Effector CD4-positive, alpha-beta T cell (primary cell): ENCODE data around the gene DUSP18.
"Not testable (repeated sequence)": the region's sequence is repeated elsewhere in the genome, so short reads cannot be mapped to it uniquely, and the experiment has no call there.

Source experiments
- DNase-seq: peaks from one replicate; pipeline ENCODE4 v3.0.0-alpha.2; 2020
- total RNA-seq: gene quantifications from one replicate; lab custom pipeline; 2026; lab: John Stamatoyannopoulos, UW

Gene DUSP18
- total RNA-seq = 11.6 reads per million, percentile 35 among the genes with 10 or more reads in this experiment

DNA sequence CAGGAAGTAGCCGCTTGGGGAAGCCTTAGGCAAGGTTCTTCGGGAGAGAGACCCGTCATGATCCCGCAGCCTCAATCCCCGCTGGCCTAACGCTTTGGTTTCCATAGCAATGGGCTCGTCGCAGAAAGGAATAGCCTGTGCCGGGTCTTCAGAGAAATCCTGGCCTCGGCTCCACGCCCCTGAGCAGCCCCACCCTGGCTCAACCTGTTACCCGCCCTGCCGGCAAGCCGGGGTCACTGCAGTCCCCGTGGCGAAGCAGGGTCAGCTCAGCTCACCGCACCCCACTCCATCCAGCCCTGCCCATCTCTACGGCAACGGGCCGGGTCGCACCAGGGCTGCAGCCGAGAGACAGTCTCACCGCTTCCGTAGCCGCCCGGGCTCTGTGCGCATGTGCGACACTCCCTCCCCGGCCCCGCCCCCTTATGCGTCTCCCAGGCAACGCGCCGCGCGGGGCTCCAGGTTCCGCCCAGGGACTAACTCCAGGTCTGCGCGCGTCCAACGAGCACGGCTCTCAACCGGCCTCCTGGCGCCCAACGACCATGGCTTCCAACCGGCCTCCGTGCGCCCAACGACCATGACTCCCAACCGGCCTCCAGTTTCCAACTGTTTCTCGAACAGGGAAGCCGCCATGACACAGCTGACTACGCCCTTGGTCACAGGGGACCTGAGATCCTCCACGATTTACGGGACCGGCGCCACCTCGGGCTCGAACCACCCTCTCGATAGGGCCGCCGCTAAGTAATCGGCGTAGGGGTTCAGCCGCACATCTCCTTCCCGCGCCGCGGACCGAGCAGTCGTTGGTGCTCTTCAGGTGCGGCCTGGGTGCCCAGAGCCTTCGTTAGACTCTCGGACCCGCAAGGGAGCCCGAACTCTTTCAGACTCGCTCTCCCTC is at the start of gene DUSP18:
Gene DUSP18, minus strand, starts transcription at position 382 of the 892 bp plus-strand sequence. CDS start 3,872 bp downstream, outside the sequence.
- peak; percentile 92 for DNase-seq

DNA sequence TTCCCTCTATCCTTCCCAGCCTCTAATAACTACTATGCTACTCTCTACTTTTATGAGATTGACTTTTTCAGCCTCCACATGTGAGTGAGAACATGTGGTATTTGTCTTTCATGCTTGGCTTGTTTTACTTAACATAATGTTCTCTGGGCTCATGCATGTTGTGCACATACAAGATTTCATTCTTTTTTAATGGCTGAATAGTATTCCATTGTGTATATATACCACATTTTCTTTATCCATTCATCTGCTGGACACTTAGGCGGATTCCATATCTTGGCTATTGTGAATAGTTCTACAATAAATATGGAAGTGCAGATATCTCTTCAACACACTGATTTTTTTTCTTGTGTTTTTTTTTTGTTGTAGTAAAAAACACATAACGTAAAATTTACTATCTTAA is 46.4 kb upstream of the DUSP18 start:
- no peak for DNase-seq

DNA sequence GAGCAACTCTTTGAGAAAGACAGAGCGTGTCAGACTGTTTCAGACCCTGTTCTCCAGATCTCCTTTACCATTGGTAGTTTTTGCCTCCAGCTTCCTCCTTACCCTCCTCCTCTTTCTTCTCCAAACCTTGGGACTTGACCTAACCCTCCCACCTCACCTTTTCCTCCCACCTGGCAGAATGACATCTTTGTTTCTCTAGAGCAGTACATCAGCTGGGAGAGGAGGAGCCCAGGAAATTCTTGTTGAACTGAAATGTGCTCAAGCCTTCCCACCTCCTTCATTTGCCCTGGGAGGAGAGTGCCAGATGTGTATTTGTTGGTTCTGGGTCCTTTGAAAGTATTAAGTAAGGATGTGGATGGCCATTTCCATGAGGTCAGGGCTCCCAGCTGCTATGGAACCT is 44.4 kb upstream of the DUSP18 start:
- DNase-seq = no peak

DNA sequence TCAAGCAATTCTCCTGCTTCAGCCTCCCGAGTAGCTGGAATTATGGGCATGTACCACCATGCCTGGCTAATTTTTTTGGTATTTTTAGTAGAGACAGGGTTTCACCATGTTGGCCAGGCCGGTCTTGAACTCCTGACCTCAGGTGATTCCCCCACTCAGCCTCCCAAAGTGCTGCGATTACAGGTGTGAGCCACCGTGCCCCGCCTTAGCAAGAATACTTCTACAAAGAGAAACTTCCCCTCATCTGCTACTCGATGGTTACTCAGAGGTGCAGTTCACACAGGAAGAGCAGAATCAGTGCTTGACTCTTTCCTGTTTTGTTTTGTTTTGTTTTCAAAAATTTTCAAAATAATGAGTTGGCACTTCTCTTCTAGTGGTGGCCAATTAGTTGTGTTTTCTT is 42.3 kb upstream of the DUSP18 start:
- not testable (repeated sequence) for DNase-seq

DNA sequence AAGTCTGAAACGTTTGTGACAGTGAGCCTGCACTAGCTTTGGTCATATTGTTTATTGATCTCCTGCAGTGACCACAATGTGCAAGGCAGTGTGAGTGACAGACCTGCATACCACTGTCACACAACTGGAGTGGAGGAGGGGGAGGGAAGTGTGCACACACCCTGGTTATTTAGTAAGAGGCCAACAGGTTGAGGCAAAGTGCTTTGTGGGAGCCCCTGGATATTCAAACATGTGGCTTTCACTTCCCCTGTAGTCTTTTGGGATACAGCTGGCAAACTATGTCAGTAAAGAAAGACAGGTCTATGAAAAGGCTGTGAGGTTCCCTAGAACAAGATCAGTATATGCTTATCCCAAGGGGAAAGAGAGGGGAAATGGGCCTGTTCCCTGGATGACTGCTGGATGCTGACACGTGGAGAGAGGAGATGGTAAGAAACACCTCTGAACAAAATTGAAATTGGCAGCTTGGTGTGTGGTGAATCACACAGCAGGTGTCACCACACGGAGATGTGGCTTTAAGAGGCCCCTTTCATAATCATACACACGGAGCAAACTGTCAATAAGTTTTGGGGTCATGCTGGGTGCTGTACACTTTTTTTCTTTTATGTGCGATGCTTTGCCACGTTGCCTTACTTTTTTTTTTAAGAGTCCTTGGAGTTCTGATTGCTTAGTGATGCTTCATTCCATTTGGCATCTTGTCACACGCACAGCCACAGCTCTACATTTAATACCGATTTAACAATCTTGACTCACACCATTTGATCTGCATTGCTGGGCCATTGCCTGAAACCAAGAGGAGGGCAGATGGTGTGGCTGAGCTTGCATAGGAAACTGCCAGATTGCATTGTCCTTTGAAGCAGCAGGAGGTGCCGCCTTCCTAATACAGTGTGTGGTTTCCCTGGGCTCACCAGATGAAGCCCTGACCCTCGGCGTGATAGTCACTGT is 38.3 kb upstream of the DUSP18 start:
- DNase-seq = no peak

DNA sequence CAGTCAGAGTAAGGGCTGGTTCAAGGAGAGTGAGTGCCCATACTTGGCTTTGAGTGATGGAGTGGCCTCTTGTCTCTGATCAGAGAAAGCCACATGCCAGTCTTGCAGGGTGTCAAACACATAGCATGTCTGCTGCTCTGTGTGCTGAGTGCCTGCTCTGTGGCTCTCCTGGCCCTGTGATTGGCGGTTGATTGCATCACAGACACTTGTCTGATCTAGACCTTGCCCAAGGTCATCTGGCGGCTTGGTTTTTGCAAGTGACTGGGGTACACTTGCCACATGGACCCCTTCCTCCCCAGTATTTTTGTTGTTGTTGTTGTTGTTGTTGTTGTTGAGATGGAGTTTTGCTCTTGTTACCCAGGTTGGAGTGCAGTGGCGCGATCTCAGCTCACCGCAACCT is 37.3 kb upstream of the DUSP18 start:
- DNase-seq = no peak

DNA sequence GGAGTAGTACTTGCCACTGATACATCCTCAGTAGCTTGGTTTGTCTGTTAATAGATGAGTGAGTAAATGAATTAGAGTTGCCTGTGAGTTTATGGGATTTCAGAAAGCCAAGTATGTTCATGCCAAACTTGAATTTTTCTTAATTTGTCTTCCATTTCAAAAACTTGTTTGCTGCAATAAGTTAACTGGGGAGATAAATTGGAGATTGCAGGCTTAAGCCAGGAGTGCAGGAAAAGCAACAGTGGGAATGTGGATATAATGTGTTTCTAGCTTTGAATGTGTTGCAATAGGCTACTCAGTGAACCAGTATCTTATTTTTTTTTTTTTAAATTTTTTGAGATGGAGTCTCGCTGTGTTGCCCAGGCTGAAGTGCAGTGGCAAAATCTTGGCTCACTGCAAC is 35.2 kb upstream of the DUSP18 start:
- no peak for DNase-seq

- DNase-seq = no peak
Measured at GRCh38 chr22:30701872-30702271, 34.2 kb upstream of the DUSP18 start.

DNA sequence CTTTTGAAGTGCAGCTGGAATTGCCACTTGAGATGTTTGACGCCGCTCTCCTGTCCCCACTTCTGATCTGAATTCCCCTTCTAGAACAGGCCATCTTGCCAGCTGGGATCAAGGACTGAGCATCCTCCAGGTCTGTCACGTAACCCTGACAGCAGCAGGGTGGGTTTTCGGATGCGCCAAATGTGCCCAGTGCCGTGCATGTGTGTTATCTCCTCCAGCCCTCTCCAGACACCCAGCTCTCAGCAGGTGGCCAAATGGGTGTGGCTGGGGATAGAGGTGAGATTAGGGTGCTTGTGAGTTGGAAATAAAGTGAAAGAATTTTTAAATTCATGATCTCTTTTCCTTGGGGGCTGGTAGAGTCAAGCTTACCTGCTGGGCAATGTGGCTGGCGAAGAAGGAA is 30.3 kb upstream of the DUSP18 start:
- no peak for DNase-seq

DNA sequence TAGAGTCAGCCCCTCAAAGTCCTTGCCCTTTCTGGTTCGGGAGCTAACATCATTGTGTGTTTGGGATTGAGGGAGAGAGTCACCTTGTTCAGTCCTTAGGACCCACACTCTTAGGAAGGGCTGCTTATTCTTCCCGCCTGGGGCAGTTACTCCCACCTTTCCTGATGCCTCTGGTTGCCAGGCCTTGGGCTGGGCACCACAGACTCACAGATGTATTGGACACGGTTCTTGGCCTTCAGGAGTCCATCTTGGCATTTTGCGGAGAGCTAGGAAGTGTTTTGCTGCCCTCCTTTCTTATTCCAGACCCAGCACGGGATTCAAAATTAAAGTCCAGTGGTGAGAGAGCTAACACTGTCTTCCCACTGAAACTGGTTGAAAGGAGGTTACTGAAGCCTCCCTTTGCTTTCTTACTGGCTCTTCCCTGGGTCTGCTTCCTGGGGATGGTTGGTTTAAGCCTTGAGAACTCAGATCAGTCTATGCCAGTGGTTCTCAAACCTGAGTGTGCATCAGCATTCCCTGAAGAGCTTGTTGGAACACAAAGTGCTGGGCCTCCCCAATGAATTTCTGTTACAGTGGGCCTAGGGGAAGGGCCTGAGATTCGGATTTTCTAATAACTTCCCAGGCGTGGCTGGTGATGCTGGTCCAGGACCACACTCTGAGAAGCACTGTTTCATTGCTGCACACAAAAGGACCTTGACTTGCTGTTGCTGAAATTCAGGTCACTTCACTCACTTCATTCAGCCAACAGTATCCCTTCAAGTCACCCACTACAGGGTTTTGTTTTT is 28.4 kb upstream of the DUSP18 start:
- DNase-seq = no peak

DNA sequence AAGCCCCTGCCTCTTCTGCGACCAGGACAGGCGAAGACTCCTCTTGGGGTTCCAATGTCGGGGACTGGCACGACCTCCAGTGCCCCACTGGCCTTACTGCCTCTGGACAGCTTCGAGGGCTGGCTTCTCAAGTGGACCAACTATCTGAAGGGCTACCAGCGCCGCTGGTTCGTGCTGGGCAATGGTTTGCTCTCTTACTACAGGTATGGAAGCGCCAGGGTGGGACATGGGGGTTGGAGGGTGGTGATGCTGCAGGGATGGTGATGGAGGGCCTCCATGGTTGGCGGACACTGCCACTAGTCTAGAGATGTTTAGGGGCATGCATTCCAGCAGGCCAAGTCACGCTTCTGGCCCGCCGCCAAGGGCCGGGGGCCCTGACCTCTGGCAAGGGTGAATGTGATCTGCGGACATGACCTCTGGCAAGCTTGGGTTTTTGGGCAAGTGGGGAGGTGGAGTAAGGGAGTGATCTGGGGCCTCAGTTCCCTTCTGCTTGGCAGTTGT is 27.7 kb upstream of the DUSP18 start:
- DNase-seq = no peak

- DNase-seq = no peak
Measured at GRCh38 chr22:30694640-30695350, 27.1 kb upstream of the DUSP18 start, which contains the start of gene OSBP2. Gene OSBP2 (plus strand): TSS chr22:30694874. CDS start chr22:30694910, 36 bp downstream.

DNA sequence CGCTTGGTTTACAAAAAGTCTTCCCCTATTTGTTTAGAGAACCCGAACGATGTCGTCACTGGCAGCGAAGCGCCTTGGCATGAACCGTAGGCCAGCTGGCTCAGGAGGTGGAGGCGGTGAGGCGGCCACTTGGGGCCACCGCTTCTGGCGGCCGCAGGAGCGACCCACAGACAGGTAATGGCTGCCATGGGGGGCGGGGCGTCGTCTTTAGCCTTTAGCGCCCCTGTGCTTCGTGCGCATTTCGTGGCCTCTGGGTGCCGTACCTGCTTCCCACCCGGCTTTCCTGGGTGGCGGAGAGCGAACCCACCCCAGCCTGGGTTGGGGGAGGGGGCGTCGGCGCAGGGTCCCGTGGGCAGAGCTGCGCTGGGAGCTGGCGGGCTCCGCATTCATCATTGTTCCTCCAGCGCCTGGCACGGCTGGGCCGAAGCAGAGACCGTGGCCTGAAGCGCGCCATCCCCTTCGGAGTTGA is 26.5 kb upstream of the DUSP18 start:
- peak; percentile 19 for DNase-seq

DNA sequence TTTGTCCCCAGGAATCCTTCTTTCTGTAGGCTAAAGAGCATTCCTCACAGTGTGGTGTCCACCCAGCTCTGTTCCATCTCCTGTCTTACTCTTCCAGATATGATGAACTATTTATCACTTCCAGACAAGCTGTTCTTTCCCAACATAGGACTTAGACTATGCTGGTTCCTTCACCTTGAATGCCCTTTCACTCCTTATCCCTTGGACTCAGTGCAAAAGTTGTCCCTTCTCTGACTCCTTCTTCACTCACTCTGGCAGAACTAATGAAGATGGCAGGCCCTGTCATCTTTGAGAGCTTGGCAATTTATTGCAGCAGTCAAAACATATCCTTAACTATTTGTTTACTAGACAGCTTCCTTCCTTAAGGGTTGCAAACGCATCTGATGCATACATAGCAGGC is 23.5 kb upstream of the DUSP18 start:
- no peak for DNase-seq

DNA sequence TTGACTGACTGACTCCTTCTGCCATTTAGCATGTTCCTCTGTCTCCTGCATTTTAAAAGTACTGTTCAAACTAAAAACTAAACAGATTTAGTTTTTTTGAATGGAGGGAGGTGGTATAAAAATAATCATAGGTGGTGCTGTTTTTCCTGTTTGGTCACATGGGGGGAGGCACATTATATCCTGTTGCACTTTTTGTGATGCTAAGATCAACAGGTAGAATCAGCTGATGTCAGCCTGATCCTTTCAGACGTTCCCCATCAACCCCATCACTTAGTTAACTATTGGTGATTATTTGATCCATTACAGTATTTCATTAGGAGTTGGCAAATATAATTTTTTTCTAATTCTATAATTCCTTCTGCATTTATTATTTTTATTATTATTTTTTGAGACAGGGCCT is 21.9 kb upstream of the DUSP18 start:
- DNase-seq = no peak

GRCh38 chr22:30687358-30687757 is 19.7 kb upstream of the DUSP18 start:
- DNase-seq = no peak

DNA sequence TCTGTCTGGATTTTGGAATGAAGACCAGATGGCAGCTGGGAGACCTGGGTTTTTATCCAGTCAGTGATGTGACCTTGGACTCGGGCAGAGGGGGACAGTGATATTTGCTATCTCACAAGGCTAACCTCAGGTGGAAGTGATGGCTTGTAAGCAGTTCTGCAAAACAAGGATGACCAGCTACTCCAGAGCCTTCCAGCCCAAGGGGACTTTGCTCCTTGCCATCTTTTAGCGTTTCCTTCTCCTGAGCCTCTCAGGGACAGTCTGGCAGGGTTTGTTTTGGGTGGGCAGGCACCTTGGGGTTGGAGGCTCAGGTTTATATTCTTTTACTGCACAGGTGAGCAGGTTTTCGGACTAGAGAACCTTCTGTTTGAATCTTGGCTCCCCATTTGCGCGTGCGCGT is 17.5 kb upstream of the DUSP18 start:
- no peak for DNase-seq

DNA sequence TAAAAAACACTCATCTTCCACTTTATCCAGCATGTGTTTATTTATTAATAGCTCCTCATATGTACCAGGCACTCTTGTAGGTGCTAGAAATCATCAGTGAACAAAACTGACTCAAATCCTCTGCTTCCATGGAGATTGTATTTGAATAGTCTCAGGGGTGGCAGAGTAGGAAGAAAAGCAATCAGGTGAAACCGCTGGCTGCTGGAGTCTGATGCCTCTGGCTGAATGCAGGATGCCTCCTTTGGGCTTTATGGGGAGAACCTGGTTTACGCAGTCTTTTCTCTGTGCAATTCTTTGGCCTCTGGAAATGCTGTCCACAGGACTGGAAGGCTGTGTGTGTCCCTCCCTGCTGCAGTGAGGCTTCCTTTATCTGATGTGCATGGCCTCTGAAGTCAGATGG is 14.2 kb upstream of the DUSP18 start:
- no peak for DNase-seq

- no peak for DNase-seq
Measured at GRCh38 chr22:30680991-30681770, 13.5 kb upstream of the DUSP18 start.

DNA sequence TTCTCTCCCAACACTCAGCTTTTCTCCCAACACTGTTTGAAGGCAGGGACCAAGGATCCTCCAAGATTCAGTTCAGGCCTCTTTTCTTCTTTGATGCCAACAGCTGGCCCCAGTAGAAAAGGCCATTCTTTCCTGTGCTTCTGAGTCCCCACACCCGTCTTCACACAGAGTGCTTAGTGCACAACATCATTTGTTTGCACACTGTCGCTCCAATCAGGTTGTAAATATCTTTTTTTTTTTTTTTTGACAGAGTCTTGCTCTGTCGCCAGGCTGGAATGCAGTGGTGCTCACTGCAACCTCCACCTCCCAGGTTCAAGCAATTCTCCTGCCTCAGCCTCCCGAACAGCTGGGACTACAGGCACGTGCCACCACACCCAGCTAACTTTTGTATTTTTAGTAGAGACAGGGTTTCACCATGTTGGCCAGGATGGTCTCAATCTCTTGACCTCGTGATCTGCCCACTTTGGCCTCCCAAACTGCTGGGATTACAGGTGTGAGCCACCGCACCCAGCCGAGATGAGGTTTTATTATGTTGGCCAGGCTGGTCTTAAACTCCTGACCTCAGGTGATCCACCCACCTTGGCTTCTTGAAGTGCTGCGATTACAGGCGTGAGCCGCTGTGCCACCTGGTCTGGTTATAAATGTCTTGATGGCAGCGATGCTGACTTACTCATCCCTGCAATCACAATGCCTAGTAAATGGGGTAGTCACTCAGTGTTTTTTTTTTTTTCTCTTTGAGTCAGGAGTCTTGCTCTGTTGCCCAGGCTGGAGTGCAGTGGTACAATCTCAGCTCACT is 12.4 kb upstream of the DUSP18 start:
- DNase-seq = not testable (repeated sequence)
